ENCODE measurements around the gene DALRD3. TPM values are rescaled to one million over a fixed set of nuclear protein-coding genes. Genes with fewer than 3 reads are reported as not detected.
"Not testable (repeated sequence)": the region's sequence is repeated elsewhere in the genome, so short reads cannot be mapped to it uniquely, and the experiment has no call there.

DALRD3 gene
- total RNA-seq, 1 donor from 2014 or later = 19.0 TPM

DNA sequence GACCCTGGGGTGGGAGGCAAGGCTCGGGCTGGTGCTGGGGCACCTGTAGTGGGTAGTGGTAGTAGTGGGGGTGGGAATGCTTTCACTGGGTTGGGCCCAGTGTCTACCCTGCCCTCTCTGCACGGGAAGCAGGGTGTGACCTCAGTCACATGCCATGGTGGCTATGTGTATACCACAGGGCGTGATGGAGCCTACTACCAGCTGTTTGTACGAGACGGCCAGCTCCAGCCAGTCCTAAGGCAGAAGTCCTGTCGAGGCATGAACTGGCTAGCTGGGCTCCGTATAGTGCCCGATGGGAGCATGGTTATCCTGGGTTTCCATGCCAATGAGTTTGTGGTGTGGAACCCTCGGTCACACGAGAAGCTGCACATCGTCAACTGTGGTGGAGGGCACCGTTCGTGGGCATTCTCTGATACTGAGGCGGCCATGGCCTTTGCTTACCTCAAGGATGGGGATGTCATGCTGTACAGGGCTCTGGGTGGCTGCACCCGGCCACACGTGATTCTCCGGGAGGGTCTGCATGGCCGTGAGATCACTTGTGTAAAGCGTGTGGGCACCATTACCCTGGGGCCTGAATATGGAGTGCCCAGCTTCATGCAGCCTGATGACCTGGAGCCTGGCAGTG is 5.2 kb downstream of the DALRD3 start:
- H3K27ac ChIP-seq = no peak overlapping the region
- ATAC-seq = no peak
- intact Hi-C loops (cut with DNase I) = no loop called here
- TF ChIP-seq, protein P1, sequence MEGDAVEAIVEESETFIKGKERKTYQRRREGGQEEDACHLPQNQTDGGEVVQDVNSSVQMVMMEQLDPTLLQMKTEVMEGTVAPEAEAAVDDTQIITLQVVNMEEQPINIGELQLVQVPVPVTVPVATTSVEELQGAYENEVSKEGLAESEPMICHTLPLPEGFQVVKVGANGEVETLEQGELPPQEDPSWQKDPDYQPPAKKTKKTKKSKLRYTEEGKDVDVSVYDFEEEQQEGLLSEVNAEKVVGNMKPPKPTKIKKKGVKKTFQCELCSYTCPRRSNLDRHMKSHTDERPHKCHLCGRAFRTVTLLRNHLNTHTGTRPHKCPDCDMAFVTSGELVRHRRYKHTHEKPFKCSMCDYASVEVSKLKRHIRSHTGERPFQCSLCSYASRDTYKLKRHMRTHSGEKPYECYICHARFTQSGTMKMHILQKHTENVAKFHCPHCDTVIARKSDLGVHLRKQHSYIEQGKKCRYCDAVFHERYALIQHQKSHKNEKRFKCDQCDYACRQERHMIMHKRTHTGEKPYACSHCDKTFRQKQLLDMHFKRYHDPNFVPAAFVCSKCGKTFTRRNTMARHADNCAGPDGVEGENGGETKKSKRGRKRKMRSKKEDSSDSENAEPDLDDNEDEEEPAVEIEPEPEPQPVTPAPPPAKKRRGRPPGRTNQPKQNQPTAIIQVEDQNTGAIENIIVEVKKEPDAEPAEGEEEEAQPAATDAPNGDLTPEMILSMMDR (IDR thresholded peaks at IDR 0.05) = no peak
- H3K36me3 ChIP-seq = peaks cover 30% of the 10 kb centered on the region
- DNase-seq = no peak
- no peaks in the 10 kb centered on the region for H3K9me3 ChIP-seq
- no peaks in the 10 kb centered on the region for H3K27me3 ChIP-seq
- peaks cover 15% of the 10 kb centered on the region for H3K4me1 ChIP-seq
- H3K4me3 ChIP-seq = no peak overlapping the region

GRCh38 chr3:49012441-49013017 is 5.9 kb downstream of the DALRD3 start:
- Histone ChIP-seq H3K4me1 (peaks cover 16% of the 10 kb centered on the region), H3K4me3 (no peak overlapping the region), H3K36me3 (peaks cover 30% of the 10 kb centered on the region), H3K27me3 (no peaks in the 10 kb centered on the region), H3K9me3 (no peaks in the 10 kb centered on the region), H3K27ac (no peak overlapping the region)
- ATAC-seq = no peak
- intact Hi-C loops (cut with DNase I) = no loop called here
- TF ChIP-seq, protein P1 (IDR thresholded peaks at IDR 0.05) = no peak
- no peak for DNase-seq

DNA sequence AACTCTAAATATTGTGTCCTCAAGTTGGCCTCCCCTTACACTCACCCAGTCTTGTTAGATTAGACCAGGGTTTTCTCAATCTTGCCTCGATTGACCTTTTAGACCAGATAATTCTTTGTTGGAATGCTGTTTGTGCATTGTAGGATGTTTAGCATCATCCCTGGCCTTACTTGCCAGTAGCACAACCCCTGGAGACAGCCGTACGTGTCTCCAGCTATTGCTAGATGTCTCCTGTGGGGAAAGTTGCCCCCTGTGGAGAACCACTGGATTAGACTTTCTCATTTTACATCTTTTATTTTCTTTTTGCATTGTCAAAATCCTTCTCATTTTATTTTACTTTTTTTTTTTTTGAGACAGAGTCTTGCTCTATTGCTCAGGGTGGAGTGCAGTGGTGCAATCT is 9.0 kb downstream of the DALRD3 start:
- Histone ChIP-seq H3K36me3 (peaks cover 11% of the 10 kb centered on the region), H3K27ac (no peak overlapping the region), H3K4me3 (no peak overlapping the region), H3K27me3 (no peaks in the 10 kb centered on the region), H3K9me3 (no peaks in the 10 kb centered on the region), H3K4me1 (peaks cover 20% of the 10 kb centered on the region)
- ATAC-seq (no peak), DNase-seq (no peak)
- TF ChIP-seq, protein P1 (IDR thresholded peaks at IDR 0.05) = no peak
- intact Hi-C loops (cut with DNase I) = no loop called here

DNA sequence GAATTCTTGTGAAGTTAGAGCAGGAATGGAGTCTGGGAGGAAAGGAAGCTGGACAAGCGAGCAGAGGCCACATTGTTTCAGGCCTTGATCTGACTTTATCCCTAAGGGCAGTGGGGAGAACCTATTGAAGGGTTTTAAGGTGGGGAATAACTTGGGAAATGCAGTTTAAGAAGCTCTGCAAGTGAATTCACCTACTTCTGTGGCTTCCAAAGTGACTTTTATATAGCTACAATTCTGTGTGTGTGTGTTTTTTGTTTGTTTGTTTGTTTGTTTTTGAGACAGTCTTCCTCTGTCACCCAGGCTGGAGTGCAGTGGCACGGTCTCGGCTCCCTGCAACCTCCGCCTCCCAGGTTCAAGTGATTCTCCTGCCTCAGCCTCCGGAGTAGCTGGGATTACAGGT is 9.8 kb downstream of the DALRD3 start:
- peak overlapping the region; percentile 67 for H3K4me3 ChIP-seq
- H3K36me3 ChIP-seq; intact Hi-C loops (cut with DNase I); H3K27me3 ChIP-seq; H3K9me3 ChIP-seq; DNase-seq; ATAC-seq: not testable (repeated sequence)
- peak overlapping the region; percentile 89 for H3K27ac ChIP-seq
- H3K4me1 ChIP-seq = peaks cover 20% of the 10 kb centered on the region

DNA sequence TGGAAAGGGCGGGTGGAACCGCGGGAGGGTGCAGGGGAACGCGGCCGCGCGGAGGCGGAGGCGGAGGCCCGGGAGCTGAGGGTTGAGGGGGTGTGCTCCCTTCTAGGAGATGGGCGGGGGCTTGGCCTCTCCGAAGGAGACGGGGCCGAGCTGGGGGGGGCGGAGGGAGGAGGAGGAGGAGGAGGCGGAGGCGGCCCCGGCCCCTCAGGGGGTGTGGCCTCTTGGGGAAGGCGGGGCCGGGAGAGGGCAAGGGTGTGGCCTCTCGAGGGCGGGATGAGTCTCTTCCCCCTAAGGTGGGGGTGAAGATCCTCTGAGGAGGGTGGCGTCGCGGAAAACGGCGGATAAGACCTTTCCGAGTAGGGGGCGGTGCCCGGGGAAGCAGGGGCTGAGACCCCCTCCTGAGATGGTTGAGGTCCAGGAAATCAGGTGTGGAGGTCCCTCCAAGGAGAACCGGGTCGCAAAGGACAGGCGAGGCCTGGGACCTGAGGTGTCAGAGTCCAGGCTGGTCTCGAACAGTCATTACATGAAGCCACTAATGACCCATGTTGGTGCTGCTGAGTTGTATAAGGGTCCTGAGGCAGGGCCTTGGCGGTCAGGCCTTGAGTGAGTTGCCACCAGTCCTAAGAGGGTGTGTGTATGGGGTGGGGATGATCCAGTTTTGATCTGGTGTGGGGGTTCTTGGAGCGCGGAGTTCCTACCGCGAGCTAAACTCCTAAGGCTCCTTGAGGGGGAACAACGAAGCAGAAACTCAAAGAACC is 10.4 kb downstream of the DALRD3 start:
- peak overlapping the region; percentile 89 for H3K27ac ChIP-seq
- no peaks in the 10 kb centered on the region for H3K27me3 ChIP-seq
- DNase-seq = peak; percentile 96
- intact Hi-C loops (cut with DNase I) = no loop called here
- H3K9me3 ChIP-seq = no peaks in the 10 kb centered on the region
- H3K4me3 ChIP-seq = peak overlapping the region; percentile 67
- H3K4me1 ChIP-seq = peaks cover 20% of the 10 kb centered on the region
- TF ChIP-seq, protein P1 (IDR thresholded peaks at IDR 0.05) = no peak
- ATAC-seq = peak; percentile 87
- peaks cover 4% of the 10 kb centered on the region for H3K36me3 ChIP-seq
